ENCODE measurements around the gene ATP8A2. TPM values are rescaled to one million over a fixed set of nuclear protein-coding genes. Genes with fewer than 3 reads are reported as not detected.
A peak's percentile ranks its signal among the peaks of the same experiment; 100 is the strongest.

ATP8A2 gene
- total RNA-seq, 2 experiments from 2014 or later: 0.22 to 0.42 TPM

DNA sequence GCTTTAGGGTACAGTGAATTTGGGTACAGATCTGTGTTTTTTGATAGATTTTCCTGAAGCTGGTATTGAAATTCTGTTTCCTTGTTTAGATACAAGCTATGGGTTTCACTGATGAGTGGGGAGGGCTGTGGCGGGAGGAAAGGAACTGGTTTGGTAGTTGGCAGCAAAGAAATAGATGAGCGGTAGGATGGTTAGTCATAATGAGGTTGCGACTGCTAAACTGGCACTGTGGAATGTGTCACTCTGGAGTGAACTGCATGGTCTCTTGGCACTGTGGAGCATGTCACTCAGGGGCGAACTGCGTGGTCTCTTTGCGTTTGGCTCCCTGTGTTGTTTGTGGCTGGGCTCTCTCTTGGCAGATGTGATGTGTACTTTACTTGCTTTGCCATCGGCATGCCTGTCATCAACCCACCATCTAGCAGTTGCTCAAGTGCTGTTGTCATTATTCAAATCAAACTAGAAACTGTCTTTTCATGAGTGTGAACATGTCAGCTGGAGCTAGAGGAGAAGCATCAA is 82.1 kb downstream of the ATP8A2 start:
- Mint-ChIP-seq H3K27ac (no peak overlapping the region), H3K9me3 (no peaks in the 10 kb centered on the region), H3K27me3 (peaks cover 7% of the 10 kb centered on the region), H3K4me1 (no peaks in the 10 kb centered on the region), H3K4me3 (no peak overlapping the region), H3K36me3 (ENCODE audit: low read depth) (no peaks in the 10 kb centered on the region)
- ChIA-PET CTCF (no interaction called here), POLR2A (no interaction called here)
- DNase-seq: no peak

DNA sequence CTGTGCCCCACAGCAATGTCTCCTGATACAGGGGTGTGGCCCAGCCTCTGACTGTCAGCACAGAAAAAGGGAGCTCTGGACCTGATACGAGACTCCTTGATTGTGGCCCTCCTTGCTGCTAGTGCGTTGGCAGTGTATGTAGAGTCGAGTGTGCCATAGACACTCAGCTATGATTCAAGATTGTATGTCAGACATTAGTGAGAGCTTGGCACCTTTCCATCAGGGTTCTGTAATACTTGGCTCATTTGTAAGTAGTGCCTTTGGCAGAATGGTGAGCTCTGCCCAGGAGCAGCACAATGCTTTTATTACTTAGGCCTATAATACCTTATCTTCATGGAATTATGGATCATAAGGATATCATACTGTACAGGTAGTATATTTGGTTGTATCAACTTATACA is 83.4 kb downstream of the ATP8A2 start:
- Mint-ChIP-seq H3K27ac (no peak overlapping the region), H3K4me1 (no peaks in the 10 kb centered on the region), H3K36me3 (ENCODE audit: low read depth) (no peaks in the 10 kb centered on the region), H3K4me3 (no peak overlapping the region), H3K9me3 (no peaks in the 10 kb centered on the region), H3K27me3 (peaks cover 3% of the 10 kb centered on the region)
- DNase-seq: no peak
- CTCF ChIA-PET: no interaction called here
- POLR2A ChIA-PET: interaction anchor here (0.6 kb wide), 1 partner anchor 30 kb away, joined by 3 read pairs; no protein-coding TSS in a partner anchor

DNA sequence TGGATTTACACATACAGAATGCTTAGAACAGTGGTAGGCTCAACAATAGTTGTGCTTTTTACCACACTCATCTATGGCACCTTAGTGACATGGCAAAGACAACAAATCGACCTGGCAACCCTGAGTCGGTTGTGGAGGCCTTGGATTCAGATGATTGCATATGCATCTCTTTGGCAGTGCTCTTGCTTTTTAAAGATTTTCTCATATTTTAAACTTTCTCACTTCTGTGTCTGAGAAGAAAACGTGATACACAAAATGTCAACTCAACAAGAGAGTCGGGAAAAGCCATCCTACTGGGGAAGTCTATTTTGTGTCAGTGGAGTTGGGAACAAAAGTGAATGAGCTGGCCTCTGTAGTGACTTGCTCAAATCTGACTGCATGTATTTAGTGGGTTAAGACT is 85.8 kb downstream of the ATP8A2 start:
- DNase-seq: no peak
- H3K36me3 Mint-ChIP-seq (ENCODE audit: low read depth): no peaks in the 10 kb centered on the region
- no peaks in the 10 kb centered on the region for H3K9me3 Mint-ChIP-seq
- no peak overlapping the region for H3K27ac Mint-ChIP-seq
- CTCF ChIA-PET: no interaction called here
- no peaks in the 10 kb centered on the region for H3K4me1 Mint-ChIP-seq
- POLR2A ChIA-PET: no interaction called here
- peaks cover 3% of the 10 kb centered on the region for H3K27me3 Mint-ChIP-seq
- H3K4me3 Mint-ChIP-seq: no peak overlapping the region

DNA sequence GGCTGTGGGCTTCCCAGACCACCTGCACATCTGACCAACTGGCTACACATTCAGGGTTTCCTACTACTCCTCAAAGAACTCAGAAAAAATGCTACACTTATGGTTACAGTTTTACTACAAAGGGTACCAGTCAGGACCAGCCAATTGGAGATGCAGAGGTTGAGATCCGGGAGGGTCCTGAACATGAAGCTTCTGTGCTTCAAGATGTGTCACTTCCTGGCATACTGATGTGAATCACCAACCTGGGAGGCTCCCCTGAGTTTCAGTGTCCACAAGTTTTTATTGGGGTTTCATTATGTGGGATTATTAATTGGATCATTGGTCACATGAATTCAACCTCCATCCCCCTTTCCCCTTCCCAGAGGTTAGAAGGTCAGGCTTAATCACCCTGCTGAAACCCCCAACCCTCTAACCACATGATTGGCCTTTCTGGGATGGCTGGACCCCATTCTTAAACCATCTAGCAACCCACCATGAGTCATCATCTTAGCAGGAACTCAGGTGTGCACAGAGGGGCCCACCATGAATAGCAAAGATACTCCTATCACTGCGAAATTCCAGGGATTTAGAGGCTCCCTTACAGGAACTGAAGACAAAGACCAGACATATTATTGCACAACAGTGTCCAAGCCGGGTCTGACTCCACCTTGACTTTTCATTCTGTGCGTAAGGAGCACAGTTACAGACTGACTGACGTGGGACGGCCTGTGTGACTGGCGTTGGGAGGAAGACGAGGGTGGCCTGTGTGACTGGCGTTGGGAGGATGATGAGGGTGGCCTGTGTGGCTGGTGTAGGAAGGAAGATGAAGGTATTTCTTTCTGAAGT is 90.7 kb downstream of the ATP8A2 start:
- H3K9me3 Mint-ChIP-seq: no peaks in the 10 kb centered on the region
- no peaks in the 10 kb centered on the region for H3K4me1 Mint-ChIP-seq
- no peak overlapping the region for H3K27ac Mint-ChIP-seq
- H3K36me3 Mint-ChIP-seq (ENCODE audit: low read depth): no peaks in the 10 kb centered on the region
- peaks cover 19% of the 10 kb centered on the region for H3K27me3 Mint-ChIP-seq
- CTCF ChIA-PET: no interaction called here
- POLR2A ChIA-PET: no interaction called here
- H3K4me3 Mint-ChIP-seq: no peak overlapping the region
- DNase-seq: no peak

GRCh38 chr13:25463496-25463895 is 91.7 kb downstream of the ATP8A2 start:
- peaks cover 27% of the 10 kb centered on the region for H3K27me3 Mint-ChIP-seq
- ChIA-PET CTCF (no interaction called here), POLR2A (no interaction called here)
- no peak overlapping the region for H3K27ac Mint-ChIP-seq
- no peaks in the 10 kb centered on the region for H3K9me3 Mint-ChIP-seq
- H3K36me3 Mint-ChIP-seq (ENCODE audit: low read depth): no peaks in the 10 kb centered on the region
- no peak for DNase-seq
- no peak overlapping the region for H3K4me3 Mint-ChIP-seq
- no peaks in the 10 kb centered on the region for H3K4me1 Mint-ChIP-seq

GRCh38 chr13:25466880-25467279 is 95.1 kb downstream of the ATP8A2 start:
- Mint-ChIP-seq H3K4me1 (peaks cover 4% of the 10 kb centered on the region), H3K27me3 (peaks cover 49% of the 10 kb centered on the region), H3K36me3 (ENCODE audit: low read depth) (peaks cover 2% of the 10 kb centered on the region), H3K27ac (no peak overlapping the region), H3K4me3 (no peak overlapping the region), H3K9me3 (no peaks in the 10 kb centered on the region)
- no peak for DNase-seq
- ChIA-PET CTCF (no interaction called here), POLR2A (no interaction called here)

- peaks cover 4% of the 10 kb centered on the region for H3K4me1 Mint-ChIP-seq
- DNase-seq: peak; percentile 9
- H3K27me3 Mint-ChIP-seq: peaks cover 46% of the 10 kb centered on the region
- ChIA-PET POLR2A (no interaction called here), CTCF (no interaction called here)
- peaks cover 2% of the 10 kb centered on the region for H3K36me3 Mint-ChIP-seq (ENCODE audit: low read depth)
- no peak overlapping the region for H3K27ac Mint-ChIP-seq
- H3K9me3 Mint-ChIP-seq: no peaks in the 10 kb centered on the region
- peak overlapping the region; percentile 25 for H3K4me3 Mint-ChIP-seq
Observed at GRCh38 chr13:25468325-25469168, 96.8 kb downstream of the ATP8A2 start.

DNA sequence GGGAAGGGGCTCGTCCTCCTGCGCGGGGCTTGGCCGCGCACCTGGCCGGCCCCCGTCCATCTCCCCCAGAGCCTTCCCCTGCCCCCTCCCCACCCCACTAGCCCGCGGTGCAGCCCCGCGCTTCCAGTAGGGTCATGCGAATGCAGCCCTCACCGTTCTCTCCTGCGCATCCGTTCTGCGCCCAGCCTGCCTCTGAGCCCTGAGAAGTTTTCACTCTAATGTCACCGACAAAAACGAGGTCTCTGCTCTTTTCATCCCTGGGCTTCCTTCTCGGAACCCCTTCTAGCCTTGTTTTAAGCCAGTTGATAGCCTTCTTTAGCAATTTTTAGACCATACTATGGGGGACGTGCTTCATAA is 97.4 kb downstream of the ATP8A2 start:
- Mint-ChIP-seq H3K9me3 (no peaks in the 10 kb centered on the region), H3K27me3 (peaks cover 45% of the 10 kb centered on the region), H3K4me1 (peaks cover 4% of the 10 kb centered on the region), H3K4me3 (no peak overlapping the region), H3K36me3 (ENCODE audit: low read depth) (peaks cover 2% of the 10 kb centered on the region), H3K27ac (no peak overlapping the region)
- no peak for DNase-seq
- CTCF ChIA-PET: interaction anchor here (0.6 kb wide), 1 partner anchor 1267 kb away, joined by 3 read pairs; no protein-coding TSS in a partner anchor
- POLR2A ChIA-PET: no interaction called here

DNA sequence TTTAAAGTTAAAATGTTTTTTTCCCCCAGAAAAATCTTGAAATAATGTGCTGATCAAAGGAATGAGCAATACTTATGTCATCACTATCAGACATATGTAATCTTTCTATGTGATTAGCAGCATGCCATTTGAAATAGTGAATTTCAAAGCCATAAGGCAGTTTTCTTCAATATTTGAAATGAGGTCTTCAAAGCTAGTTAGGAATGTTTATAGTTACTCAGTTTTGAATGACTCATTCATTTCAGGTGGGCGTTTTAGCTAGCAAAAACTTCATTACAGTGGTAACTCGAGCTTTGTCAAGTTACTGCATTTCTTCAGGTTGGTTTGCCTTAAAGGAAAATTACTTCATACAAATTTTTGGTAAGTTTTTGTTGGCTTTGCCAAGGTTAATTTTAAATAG is 102.1 kb downstream of the ATP8A2 start:
- Mint-ChIP-seq H3K4me3 (no peak overlapping the region), H3K27me3 (peaks cover 23% of the 10 kb centered on the region), H3K36me3 (ENCODE audit: low read depth) (peaks cover 2% of the 10 kb centered on the region), H3K27ac (no peak overlapping the region), H3K9me3 (no peaks in the 10 kb centered on the region), H3K4me1 (peaks cover 3% of the 10 kb centered on the region)
- DNase-seq: no peak
- CTCF ChIA-PET: no interaction called here
- POLR2A ChIA-PET: no interaction called here

- H3K27me3 Mint-ChIP-seq: peaks cover 3% of the 10 kb centered on the region
- H3K36me3 Mint-ChIP-seq (ENCODE audit: low read depth): no peaks in the 10 kb centered on the region
- CTCF ChIA-PET: no interaction called here
Observed at GRCh38 chr13:25478186-25478585, 106.4 kb downstream of the ATP8A2 start.

DNA sequence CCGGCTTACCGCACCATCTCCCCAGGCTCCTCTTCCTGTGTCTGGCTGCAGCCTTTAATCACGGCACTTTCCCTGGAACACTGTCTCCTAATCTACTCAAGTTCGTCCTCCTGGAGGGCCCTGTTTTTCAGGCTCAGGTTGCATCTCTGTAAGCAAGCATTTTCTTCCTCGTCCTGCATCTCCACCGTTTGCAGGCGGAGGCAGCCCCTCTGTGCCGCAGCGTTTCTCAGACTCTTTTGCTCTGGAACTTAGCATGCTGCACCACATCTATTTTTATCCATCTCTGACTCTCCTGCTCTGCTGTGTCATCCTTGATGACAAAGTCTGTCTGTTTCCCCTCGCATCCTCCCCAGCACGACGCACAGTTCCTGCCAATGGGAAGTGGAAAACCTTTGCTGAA is 117.5 kb downstream of the ATP8A2 start:
- no peak overlapping the region for H3K27ac Mint-ChIP-seq
- H3K27me3 Mint-ChIP-seq: peaks cover 16% of the 10 kb centered on the region
- DNase-seq: no peak
- H3K36me3 Mint-ChIP-seq (ENCODE audit: low read depth): no peaks in the 10 kb centered on the region
- no peaks in the 10 kb centered on the region for H3K4me1 Mint-ChIP-seq
- POLR2A ChIA-PET: no interaction called here
- H3K9me3 Mint-ChIP-seq: no peaks in the 10 kb centered on the region
- CTCF ChIA-PET: no interaction called here
- no peak overlapping the region for H3K4me3 Mint-ChIP-seq

More at GRCh38 chr13:25478186-25478585, 106.4 kb downstream of the ATP8A2 start:
- H3K27ac Mint-ChIP-seq: no peak overlapping the region
- no peak for DNase-seq
- no peaks in the 10 kb centered on the region for H3K4me1 Mint-ChIP-seq
- H3K9me3 Mint-ChIP-seq: no peaks in the 10 kb centered on the region
- H3K4me3 Mint-ChIP-seq: no peak overlapping the region
- POLR2A ChIA-PET: no interaction called here

- H3K27ac Mint-ChIP-seq: no peak overlapping the region
- peaks cover 16% of the 10 kb centered on the region for H3K27me3 Mint-ChIP-seq
- H3K4me1 Mint-ChIP-seq: no peaks in the 10 kb centered on the region
- no peaks in the 10 kb centered on the region for H3K36me3 Mint-ChIP-seq (ENCODE audit: low read depth)
- POLR2A ChIA-PET: no interaction called here
- CTCF ChIA-PET: no interaction called here
- no peaks in the 10 kb centered on the region for H3K9me3 Mint-ChIP-seq
- no peak for DNase-seq
- H3K4me3 Mint-ChIP-seq: no peak overlapping the region
Observed at GRCh38 chr13:25490236-25490635, 118.5 kb downstream of the ATP8A2 start.

DNA sequence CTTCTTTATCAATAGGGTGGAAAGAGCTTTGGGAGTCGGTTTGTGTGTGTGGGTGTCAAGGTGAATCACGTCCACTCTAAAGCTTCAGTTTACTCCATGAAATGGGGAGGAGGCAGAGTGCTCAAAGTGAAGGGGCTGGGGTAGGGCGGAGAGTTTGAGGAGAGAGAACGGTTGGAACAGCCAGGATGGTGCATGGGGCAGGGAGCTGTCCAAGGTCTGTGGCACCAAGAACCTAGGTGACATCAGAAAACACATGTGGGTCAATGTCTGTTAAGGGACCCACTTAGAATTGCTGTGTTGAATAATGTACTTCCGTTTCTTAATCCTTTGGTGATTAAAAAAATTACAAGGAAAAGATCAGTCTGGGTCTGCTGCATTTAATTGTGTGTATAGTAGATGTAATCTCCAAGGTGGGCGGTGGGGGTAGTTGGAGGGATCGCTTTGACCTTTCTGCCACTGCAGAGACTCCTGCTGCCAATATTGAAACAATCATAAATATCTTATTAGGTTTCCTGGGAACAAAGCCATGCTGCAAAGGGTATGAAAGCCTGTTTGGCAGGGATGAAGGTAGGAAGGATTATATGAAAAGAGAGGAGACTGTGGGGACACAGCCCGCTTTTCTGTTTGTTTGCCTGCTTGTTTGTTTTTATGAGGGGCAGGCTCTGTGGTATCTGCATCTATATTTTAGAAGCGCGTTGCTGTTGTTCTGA is 122.3 kb downstream of the ATP8A2 start:
- POLR2A ChIA-PET: no interaction called here
- no peak for DNase-seq
- H3K27ac Mint-ChIP-seq: no peak overlapping the region
- no peak overlapping the region for H3K4me3 Mint-ChIP-seq
- no peaks in the 10 kb centered on the region for H3K4me1 Mint-ChIP-seq
- CTCF ChIA-PET: no interaction called here
- no peaks in the 10 kb centered on the region for H3K9me3 Mint-ChIP-seq
- H3K27me3 Mint-ChIP-seq: peaks cover 14% of the 10 kb centered on the region
- no peaks in the 10 kb centered on the region for H3K36me3 Mint-ChIP-seq (ENCODE audit: low read depth)

Data from activated CD4-positive, alpha-beta T cell treated with anti-CD3 and anti-CD28 coated beads, Interleukin-2, amount 10 ng/mL, durations not matched to agents 7 days and 5 days (primary cell).